Heart left ventricle (tissue), 13 donors: ENCODE measurements around the gene NRDC.

Experiments used
- POLR2A ChIP-seq, 2 donors: fragments of 450-650 bp; IDR thresholded peaks; one replicate each; pipeline ENCODE4 v1.6.1; 2017; ENCODE audit warnings: antibody characterized with exemption in 2 of 2, mild to moderate bottlenecking in 2 of 2, moderate library complexity in 2 of 2
- TF ChIP-seq, protein P1 (sequence below), 12 donors: fragments of 200-600 bp; sonication (generic) in 4 of 12; IDR thresholded peaks; one replicate each; pipeline versions ENCODE4 v1.5.0 to v1.8.0; 2018 to 2022; ENCODE audit warnings: antibody characterized with exemption in 12 of 12, mild to moderate bottlenecking in 5 of 12
- donor health status: ischemic (EF 13 %, LVEDD 7.1; RV severe dilation, severe dysfunction).
- donor health status: DM: no; HTN: yes; CAD: no.
- donor health status: DM: no; HTN: no; CAD: no.
- donor health status: ischemic (EF 25% LVEDD 6.9; RV normal size, moderate dysfunction).
- donor health status: ischemic (EF 25% LVEDD 5.7; RV mildly dilated, moderate dysfunction).
- donor health status: ischemic (EF 35%, LVEDD 5.7; RV mildly dilated, moderate dysfunction).
- donor health status: nonischemic (EF 11% LVEDD 7.7; RV severe dilation, severe dysfunction).
- donor health status: DM: yes; HTN: yes; CAD: no.
- donor health status: PGD.
- donor health status: ischemic (EF 29% LVEDD 5.4; RV normal size, mild dysfunction).
- donor health status: nonischemic (EF 23%, LVEDD 6.1; RV moderate dilation, normal function).

DNA sequence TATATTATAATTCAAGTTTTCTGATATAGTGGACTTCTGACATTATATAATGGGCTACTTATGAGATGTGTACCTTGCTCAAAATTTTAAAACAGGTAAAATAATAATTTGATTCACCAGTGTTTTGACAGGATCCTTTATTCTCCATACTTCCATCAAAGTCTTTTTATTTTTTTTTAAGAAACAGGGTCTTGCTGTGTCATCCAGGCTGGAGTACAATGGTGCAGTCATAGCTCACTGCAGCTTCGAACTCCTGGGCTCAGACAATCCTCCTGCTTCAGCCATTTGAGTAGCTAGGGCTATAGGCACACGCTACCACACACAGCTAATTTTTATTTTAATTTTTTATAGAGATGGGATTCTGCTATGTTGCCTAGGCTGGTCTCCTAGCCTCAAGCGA, 129.4 kb downstream of the NRDC start:
- TF ChIP-seq, protein P1, sequence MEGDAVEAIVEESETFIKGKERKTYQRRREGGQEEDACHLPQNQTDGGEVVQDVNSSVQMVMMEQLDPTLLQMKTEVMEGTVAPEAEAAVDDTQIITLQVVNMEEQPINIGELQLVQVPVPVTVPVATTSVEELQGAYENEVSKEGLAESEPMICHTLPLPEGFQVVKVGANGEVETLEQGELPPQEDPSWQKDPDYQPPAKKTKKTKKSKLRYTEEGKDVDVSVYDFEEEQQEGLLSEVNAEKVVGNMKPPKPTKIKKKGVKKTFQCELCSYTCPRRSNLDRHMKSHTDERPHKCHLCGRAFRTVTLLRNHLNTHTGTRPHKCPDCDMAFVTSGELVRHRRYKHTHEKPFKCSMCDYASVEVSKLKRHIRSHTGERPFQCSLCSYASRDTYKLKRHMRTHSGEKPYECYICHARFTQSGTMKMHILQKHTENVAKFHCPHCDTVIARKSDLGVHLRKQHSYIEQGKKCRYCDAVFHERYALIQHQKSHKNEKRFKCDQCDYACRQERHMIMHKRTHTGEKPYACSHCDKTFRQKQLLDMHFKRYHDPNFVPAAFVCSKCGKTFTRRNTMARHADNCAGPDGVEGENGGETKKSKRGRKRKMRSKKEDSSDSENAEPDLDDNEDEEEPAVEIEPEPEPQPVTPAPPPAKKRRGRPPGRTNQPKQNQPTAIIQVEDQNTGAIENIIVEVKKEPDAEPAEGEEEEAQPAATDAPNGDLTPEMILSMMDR (IDR thresholded peaks at IDR 0.05): no peak
- no peak for TF ChIP-seq POLR2A (IDR thresholded peaks at IDR 0.05)
